Ammon's horn (tissue), 1 donor: Measurements from ENCODE around the gene FTO.
A peak's percentile ranks its signal among the peaks of the same experiment; 100 is the strongest.

Source experiments
- DNase-seq: peaks from one replicate; pipeline ENCODE4 v3.0.0-alpha.2; 2016; ENCODE audit warnings: low spot score

The FTO gene

DNA sequence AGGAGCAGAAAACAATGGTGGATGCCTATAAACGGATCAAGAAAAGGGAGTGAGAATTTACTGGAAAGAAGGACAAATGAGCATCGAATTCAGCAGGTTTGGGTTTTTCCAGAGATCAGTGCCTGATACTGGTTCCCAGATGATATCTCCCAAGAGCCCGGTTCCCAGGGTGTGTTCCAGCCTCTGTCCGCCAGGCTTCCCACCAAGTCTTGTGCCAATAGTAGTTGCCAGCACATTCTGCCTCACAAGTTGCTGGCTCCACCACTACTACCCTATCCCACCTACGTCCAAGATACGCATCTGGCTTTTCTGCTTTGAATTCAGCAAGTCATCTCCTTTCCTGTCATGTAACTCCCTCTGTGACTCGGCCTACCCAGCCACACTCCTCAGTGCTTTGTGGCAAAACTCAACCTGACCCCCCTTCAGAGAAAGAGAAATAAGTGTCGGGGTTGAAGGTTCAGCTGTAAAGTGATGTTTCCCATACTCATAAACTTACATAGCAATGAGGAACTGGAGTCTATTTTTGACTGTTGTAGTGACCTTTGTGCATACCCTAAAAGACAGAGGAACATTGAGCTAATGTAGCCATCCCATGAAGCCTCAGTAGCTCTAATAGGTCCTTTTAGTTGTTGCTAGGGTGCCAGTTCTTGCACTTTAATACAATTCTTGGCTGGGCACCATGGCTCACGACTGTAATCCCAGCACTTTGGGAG is 305.7 kb downstream of the FTO start:
- DNase-seq, result no peak

- no peak for DNase-seq
Measured at GRCh38 chr16:54015147-54015546, 311.2 kb downstream of the FTO start.

DNA sequence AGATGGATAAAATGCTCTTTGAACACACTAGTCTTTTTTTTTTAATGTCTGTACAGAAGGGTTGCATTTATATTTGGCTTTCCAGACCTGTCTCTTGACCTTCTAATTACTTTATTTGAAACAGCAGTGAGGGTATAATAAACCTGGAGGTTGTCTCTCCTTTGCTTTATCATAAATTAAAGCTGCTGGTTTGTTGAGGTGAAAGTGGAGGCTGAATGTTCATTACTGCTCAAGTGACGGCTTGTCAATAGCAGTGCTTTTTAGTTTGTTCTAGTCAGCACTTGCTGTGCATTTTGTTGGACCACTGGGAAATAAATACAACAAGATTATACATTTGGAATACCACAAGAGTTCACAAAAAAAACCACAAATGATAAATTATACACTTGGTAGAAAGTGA is 318.4 kb downstream of the FTO start:
- no peak for DNase-seq

DNA sequence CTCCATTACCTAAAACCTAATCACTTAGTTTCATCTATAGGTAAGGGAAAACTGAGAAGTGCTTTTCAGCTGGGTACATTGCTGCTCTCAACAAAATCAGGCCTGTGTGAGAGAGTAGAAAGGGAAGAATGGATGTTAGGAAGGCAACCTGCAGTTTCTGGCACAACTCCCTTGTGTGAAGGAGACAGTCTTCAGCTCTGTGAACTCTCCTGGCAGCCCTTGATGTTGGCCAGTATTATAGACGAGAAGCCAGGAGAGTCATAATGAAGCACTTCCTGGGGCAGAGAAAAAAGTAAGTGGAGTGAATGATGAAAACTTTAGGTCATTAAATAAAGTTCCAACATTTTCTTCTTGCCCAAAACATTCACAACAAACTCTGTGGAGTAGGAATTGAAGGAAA is 322.5 kb downstream of the FTO start:
- peak; percentile 33 for DNase-seq

DNA sequence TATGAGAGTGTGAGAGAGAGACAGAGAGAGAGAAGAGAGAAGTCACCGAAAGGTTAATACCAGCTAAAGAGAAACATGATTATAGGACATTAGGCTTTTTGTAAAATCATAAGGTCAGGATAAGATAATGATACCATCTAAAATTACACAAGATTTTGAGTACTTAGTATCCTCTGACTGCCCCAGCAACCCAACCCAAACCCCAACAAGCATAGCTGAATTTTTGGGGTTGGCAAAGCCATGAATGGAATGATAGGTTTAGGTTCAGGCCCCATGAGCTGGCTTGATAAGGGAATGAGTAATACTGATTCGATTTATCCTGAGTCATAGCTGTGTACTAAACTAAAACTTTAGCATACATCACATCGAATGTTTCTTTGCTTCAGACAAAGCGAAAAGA is 323.1 kb downstream of the FTO start:
- DNase-seq, result no peak

- DNase-seq, result no peak
Measured at GRCh38 chr16:54027558-54027957, 323.6 kb downstream of the FTO start.

GRCh38 chr16:54027995-54028394 is 324.0 kb downstream of the FTO start:
- no peak for DNase-seq

DNA sequence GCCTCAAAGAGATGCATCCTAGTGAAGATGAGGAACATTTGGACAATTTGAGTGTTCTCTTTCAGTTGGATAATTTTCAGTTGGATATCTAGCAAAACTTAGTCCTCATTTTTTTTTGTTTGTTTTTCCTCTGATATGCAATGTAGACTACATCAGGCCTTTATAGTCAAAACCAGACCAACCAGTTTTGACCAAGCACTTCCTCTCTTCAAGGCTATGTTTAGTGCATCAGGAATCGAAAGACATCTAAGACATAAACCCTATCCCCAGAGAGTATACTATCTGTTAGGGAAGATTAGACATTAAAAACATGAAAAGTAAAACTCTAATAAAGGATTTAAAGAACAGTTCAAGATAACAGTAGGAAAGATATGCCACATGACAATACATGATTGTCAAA is 326.5 kb downstream of the FTO start:
- no peak for DNase-seq

DNA sequence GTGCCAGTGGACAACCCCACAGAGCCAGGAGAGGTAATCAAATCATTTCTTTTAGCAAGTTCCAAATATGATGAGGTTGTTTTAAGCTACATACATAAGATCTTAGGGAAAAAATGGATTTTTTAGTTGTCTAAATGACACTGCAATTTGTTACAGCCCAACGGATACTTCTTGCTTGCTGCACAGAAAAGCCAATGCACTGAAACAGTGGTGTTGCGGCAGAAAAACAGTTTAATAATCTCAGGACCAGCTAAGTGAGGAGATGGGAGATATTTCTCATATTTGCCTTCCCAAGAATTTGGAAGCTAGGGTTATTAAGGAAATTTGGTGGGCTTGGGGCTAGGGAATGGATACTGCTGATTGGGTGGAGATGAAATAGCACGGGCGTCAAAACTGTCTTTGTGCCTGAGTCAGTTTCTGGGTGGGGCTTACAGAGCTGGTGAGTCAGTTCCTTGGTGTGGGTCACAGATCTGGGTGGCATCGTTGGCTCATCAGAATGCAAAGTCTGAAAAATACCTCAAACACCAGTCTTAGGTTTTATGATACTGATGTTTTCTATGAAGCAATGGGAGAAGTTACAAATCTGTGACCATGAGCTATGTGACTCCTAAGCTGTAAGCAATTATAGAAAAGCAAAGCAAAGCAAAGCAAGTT is 327.3 kb downstream of the FTO start:
- DNase-seq, result no peak

DNA sequence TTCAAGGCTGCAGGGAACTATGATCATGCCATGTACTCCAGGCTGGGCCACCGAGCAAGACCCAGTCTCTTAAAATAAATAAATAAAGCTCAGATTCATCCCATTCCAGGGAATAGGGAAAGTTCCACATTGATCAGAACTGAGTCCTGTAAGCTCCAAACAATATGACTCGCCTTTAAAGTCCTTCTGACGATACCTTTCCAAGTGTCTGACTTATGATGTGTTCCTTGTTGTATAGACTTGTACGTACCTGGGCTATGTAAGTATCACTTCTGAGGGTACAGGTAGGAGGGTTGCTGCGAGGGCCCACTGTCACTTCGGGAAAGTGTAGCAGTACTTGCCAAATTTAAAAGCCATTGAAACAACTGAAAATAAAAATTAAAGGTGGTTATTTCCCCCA is 329.8 kb downstream of the FTO start:
- DNase-seq, result no peak

GRCh38 chr16:54034684-54035083 is 330.7 kb downstream of the FTO start:
- no peak for DNase-seq

DNA sequence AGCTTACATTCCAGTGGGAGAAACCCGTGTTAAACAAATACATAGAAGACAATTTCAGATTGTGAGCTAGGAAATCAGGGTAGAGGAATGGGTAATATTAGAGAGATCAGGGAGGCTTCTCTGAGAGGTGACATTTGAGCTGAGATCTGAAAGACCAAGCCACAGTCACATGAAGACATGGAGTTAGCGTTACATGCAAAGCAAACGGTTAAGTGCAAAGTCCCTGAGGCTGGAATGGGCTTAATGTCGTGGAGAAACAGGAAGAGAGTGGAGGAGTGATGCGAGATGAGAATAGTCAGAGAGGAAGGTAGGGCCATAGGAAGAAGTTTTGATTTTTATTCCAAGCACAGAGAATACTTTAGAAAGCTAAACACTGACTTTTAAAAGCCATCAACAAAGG is 336.5 kb downstream of the FTO start:
- DNase-seq, result no peak

GRCh38 chr16:54040975-54041374 is 337.0 kb downstream of the FTO start:
- DNase-seq, result no peak

- DNase-seq, result no peak
Measured at GRCh38 chr16:54048586-54049495, 344.9 kb downstream of the FTO start.

DNA sequence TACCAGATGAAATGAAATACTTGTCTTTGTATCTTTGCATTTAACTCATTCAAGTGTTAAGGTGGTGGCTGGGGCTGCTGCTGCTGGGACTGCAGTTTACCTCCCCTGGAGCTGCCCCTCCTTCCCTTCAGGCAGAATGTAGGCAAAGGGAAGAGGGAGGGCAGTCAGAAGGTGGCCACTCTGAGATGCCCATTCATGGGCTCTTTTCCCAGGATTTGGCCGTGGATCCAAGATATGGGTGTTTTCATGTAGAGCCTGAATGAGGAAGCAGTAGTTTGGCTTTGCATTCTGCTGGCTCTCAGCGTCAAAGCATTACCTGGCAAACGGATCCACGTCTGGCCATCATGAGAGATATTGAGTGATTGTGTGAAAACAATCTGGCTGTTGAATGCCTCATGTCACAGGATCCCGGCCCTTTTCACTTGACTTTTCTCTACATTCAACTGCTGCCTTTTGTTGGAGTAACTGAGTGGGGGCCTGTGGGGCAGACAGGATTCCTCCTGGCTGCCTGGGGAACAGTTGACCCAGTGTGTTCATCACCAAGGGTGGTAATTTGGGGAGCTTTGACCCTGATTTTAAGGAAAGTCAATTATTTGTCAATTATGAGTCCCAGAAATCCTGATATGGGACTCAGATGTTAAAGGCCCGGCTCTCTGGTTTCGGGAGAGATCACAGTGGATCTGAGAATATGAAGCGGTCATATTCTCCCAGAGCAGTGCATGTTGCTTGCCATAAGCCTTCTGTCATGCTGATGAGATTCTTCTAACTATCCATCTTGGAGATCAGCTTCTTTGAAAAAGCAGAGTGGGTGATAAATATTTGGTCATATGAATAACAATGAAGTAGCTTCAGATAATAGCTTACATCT is 345.9 kb downstream of the FTO start:
- no peak for DNase-seq

DNA sequence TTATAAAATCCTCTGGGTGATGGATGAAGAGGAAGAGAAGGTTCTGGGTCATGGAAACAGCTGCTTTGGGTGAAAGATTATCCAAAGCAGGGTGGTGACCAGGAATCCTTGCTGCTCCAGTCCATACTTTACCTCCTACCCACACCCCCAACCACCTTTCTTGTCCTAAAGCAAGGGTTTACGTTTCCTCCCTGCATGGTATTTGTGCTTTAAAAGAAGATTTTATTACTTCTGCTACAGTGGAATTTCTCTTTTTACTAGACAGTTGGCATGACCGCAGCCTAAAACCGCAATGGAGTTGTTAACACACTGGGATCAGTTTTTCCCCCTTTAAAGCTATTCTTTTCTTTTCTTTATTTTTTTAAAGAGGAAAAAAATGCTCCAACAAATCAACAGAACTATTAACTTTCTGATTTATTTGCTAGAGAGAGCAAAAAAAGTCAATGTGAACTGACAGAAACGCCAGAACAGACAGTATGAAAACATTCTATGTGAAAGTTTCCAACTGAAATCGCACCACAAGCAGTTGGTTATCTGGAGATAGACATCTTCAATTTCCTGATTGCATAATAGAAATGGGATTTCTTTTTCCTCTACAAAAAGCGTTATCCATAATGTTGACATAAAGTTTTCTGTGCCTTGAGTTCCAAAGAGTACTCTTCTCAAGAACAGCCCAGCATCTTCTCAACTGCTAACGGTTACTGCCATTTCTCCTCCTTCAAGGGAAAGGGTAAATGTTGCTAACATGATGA is 346.7 kb downstream of the FTO start:
- DNase-seq, result no peak

- no peak for DNase-seq
Measured at GRCh38 chr16:54051821-54052220, 347.9 kb downstream of the FTO start.

DNA sequence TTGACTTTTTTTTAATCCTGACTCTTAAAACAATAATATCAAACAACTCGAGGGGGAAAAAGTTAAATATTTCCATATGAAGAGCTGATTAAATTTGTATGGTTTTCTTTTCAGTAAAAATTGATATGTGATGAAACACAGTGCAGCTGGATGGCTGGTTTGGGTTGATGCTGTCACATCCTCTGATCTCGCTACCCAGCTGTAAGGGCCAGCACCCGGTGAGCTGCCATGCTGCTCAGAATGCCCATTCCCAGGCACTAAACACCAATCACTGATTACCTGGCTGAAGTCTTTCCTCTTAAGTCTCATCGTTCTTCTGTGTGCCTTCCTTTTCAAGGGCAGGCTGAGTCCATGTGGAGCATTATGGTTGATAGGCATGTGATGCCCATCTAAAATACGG is 348.3 kb downstream of the FTO start:
- no peak for DNase-seq

DNA sequence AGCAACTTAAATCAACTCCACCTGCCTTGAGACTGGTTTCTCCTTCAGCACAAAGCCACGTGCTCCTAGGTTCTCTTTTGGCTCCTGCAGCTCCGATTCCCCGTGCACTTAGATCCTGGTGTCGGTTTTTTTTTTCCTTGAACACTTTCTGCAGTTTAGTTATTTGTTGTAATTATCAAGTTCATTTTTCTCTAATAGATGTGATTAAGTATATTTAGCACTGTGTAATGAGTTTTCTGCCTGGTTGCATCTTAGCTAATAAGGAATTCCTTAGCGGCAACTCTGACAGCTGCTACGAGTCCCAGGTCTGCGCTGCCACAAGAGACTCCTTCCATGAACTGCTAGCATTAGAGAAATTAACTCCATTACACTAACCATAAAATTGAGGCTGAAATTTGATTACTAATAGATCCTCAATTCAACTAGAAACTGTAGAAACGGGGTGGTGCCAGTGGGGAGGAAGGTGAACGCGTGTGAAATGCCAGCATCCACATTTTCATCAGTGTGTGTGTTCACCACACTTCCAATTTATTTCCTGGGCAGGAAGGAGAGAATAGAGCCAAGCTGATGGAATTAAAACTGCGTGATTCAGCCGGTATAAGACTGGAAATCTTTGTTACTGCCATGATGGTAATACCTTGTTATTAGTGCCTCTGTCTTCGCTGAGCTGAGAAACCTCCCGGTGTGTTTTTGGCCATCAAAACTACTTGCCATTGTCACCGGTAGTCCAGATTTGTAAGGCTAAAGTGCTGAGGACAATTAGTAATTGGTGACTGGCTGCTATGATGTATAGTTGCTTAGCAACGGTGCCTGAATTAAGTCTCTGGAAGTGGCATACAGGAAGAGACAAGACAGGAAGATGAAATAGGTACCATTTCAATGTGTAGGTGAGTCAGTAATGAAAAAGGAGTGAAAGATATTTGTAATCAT is 350.2 kb downstream of the FTO start:
- DNase-seq, result no peak

GRCh38 chr16:54055191-54055590 is 351.2 kb downstream of the FTO start:
- DNase-seq, result no peak
